ENCODE data around the gene AP1B1.
"Not testable (repeated sequence)": the region's sequence is repeated elsewhere in the genome, so short reads cannot be mapped to it uniquely, and the experiment has no call there.

The AP1B1 gene

GRCh38 chr22:29386708-29387107 is 1.7 kb downstream of the AP1B1 start:
- DNase-seq: no peak

- DNase-seq: no peak
Observed at GRCh38 chr22:29385748-29386147, 2.6 kb downstream of the AP1B1 start.

- no peak for DNase-seq
Observed at GRCh38 chr22:29385151-29385704, 3.1 kb downstream of the AP1B1 start.

- no peak for DNase-seq
Observed at GRCh38 chr22:29383740-29384139, 4.6 kb downstream of the AP1B1 start.

- DNase-seq: no peak
Observed at GRCh38 chr22:29382580-29383302, 5.6 kb downstream of the AP1B1 start.

GRCh38 chr22:29380856-29381255 is 7.5 kb downstream of the AP1B1 start:
- no peak for DNase-seq

GRCh38 chr22:29380032-29380781 is 8.2 kb downstream of the AP1B1 start:
- DNase-seq: no peak

- DNase-seq: no peak
Observed at GRCh38 chr22:29379258-29379657, 9.1 kb downstream of the AP1B1 start.

- DNase-seq: no peak
Observed at GRCh38 chr22:29377979-29378378, 10.4 kb downstream of the AP1B1 start.

- not testable (repeated sequence) for DNase-seq
Observed at GRCh38 chr22:29376705-29377104, 11.7 kb downstream of the AP1B1 start.

- no peak for DNase-seq
Observed at GRCh38 chr22:29375398-29376076, 12.8 kb downstream of the AP1B1 start.

- DNase-seq: not testable (repeated sequence)
Observed at GRCh38 chr22:29374806-29375205, 13.6 kb downstream of the AP1B1 start.

- no peak for DNase-seq
Observed at GRCh38 chr22:29374401-29374800, 14.0 kb downstream of the AP1B1 start.

GRCh38 chr22:29370537-29370936 is 17.8 kb downstream of the AP1B1 start:
- no peak for DNase-seq

- peak; percentile 45 for DNase-seq
Observed at GRCh38 chr22:29369460-29369859, 18.9 kb downstream of the AP1B1 start.

GRCh38 chr22:29359469-29359868 is 28.9 kb downstream of the AP1B1 start:
- DNase-seq: peak; percentile 56

GRCh38 chr22:29357193-29357890 is 31.0 kb downstream of the AP1B1 start:
- not testable (repeated sequence) for DNase-seq

GRCh38 chr22:29353860-29354259 is 34.5 kb downstream of the AP1B1 start:
- no peak for DNase-seq

- DNase-seq: no peak
Observed at GRCh38 chr22:29353286-29353685, 35.1 kb downstream of the AP1B1 start.

- DNase-seq: no peak
Observed at GRCh38 chr22:29352778-29353177, 35.6 kb downstream of the AP1B1 start.

GRCh38 chr22:29351891-29352290 is 36.5 kb downstream of the AP1B1 start:
- DNase-seq: no peak

- no peak for DNase-seq
Observed at GRCh38 chr22:29351042-29351441, 37.3 kb downstream of the AP1B1 start.

- no peak for DNase-seq
Observed at GRCh38 chr22:29348956-29349355, 39.4 kb downstream of the AP1B1 start.
